ENCODE measurements around the gene ZNF76.

Gene ZNF76

DNA sequence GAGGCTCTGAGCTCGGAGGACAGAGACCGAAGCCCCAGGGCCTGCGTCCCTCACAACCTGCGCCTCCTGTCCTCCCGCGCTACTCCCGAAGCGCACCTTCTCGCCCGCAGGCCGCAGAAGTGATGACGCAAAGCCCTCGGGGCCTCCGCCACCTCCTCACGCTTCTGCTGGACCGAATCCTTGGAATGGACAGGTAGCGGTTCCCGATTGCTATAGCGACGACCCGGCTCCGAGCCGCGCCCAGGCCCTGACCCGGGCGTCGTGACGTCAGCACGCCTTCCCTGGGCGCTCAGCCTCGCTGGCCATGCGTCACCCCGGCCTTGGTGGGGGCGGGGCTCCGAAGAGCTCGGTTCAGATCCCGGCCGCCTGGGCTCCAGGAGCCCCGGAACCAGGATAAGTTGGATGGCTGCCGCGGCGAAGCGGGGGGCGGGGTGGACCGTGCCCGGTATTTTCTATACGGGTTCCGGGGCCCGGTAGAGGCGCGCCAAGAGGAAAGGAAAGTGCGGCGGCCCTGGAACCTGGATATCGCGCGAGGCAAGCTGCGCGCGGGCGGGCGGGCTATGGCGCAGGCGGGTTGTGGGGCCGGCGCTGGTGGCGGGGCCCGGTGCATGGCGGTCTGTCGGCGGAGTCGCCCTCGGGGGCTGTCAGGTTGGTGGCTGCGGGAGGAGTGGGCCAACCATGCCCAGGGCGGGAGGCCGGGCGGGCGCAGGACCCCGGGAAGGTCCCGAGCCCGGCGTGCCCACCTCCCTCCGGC, at the start of gene ZNF76:
ZNF76 (plus strand) TSS at position 542 of the 754 bp plus-strand sequence. CDS start 21,417 bp downstream, outside the sequence.
- FAIRE-seq (peak; percentile 55), DNase-seq (ENCODE audit: low spot score) (peak; percentile 87)

DNA sequence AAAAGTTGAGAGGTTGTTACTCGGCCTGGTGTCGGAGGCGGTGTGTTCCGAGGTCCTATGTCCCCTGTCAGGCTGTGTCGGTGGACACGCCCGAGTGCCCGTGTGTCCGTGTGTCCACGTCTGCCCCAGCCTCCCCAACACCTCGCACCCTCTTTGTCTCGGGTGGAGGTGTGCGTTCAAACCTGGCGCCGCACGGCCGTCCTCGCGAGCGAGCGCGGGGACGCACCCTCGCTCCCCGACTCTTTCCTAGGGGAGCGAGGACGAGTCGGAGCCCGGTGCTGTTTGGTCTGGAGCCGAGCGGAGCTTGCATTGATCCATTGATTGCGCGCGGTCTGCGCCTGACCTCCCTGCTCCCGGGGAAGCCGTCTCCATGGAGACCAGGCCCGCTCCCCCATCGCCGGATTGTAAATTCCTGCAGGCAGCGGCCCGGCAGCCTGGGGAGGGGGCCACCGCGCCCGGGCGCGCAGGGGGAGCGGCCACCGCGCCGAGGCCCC, 46.2 kb upstream of the ZNF76 start:
- FAIRE-seq (no peak), DNase-seq (ENCODE audit: low spot score) (no peak)

DNA sequence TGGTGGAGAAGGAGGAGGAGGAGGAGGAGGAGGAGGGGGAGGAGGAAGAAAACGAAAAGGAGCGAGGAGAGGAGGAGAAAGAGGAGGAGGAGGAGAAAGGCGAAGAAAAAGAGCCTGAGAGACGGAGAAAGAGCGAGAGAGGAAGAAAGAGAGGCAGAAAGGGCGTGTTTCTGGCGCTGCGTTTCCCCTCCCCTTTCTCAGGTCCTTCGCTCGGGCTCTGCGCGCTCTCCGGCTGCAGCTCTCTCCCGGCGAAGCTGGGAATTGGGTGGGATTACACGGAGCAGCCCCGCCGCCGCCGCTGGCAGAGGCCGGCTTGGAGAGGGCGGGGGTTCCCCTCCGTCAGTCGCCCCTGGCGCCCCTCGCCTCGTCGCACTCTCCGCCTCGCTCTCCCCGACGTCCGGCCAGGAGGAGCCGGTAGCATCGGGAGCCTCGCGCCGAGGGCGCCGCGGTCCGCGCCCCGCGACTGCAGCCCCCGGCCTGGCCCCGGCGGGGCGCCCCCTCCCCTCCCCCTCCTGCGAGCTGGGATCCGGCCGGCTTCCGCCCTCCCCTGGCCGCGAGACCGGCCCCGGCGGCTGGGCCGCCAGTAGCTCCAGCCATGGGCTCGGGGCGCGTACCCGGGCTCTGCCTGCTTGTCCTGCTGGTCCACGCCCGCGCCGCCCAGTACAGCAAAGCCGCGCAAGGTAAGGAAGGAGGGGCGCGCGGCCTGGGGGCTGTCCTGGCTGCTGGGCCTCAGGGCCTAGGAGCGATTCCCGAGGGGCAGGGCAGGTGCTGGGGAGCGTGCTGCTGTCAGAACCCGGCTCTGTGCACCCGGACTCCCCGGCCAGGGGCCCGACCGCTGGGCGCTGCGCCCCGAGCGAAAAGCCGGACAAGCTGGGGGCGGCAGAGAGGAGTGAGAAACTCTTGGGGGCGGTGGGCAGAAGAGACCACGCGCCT, 45.4 kb upstream of the ZNF76 start, which contains the start of gene SCUBE3:
SCUBE3 (plus strand) TSS at position 133 of the 933 bp plus-strand sequence; CDS start at position 596, 463 bp downstream.
- no peak for DNase-seq (ENCODE audit: low spot score)

DNA sequence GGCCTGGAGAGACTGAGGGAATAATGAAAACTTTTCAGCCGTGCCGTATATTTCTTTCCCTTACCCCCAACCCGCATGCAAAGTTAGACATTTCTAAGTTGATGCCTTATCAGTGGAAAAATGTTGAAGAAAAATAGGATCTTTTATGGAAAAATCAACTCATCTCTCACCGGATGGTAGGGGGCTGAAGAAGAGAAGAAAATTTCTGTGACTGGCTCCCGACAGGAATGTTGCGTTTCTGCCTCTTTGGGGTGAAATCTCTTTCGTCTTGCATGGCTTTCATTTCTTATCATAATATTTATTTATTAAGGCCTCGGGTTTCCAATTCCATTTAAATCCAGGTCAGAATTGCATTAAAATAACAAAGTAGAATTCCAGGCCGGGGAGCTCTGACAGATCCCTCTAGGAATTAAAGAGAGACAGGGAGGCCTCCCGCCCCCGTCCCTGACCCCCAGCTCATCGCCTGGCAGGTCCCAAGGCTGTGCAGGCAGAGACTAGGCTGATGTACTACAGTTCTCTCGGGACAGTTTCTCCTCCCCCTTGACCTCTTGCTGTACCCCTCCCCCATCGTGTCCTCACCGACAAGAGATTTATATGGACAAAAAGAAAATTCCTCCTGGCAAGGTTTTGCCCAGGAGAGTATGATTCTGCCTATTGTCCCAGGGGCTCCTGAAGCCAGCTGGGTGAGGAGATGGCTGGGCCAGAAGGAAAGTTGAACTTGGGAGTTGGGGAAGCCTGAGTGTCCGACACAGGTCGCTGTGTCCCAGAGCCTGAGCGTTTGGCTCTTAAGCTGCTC, 44.5 kb upstream of the ZNF76 start:
- no peak for FAIRE-seq
- no peak for DNase-seq (ENCODE audit: low spot score)

More for the DNA sequence above, 45.4 kb upstream of the ZNF76 start, which contains the start of gene SCUBE3:
- FAIRE-seq = no peak

DNA sequence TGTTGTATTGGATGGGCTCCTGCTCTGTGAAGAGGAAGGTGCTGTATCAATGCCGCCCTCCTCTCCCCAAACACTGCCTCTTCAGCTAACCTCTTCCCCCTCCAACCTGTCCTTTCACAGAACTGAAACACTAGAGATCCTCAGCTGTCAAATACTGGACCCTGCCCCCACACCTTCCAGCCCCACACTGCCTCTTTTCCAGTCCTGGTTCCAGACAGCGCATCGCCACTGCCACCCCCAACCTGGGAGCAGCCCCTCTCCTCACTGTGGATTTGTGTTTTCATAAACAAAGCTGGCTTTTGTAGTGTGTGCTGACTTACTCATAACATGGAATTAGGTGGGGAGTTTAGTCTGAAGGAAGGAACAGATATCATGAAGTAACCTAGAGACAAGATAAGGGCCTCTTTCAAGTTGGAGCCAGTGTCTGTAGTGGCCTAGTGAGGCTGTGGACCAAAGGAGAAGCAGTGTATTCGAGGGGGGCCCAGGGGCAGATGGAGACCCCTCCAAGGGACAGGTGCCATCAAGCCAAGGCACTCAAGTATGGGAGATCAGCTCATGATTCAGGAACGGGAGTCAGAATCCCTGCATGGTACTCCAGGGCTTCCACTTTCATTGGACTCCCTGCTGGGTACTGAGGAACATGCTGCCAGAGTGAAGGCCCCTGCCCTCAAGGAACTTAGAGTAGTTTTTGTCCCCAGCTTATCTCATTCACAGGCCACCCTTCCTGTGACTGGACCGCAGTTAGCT, 43.7 kb upstream of the ZNF76 start:
- DNase-seq (ENCODE audit: low spot score) = no peak
- FAIRE-seq = no peak

DNA sequence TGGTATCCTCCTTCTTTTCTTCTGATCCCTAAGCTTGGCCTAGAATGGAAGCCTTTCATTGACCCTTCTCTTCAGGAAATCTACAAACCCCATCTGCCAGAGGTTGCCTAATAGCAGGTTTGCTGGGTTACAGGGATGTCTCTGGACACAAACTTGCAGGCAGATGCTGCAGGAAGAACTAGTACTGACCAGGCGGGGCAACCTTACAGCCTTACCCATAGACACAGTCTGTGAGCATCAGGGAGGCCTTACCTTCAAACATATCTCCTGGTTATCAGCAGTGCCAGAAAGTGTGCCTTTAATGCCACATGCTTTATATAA, 43.2 kb upstream of the ZNF76 start:
- DNase-seq (ENCODE audit: low spot score) (no peak), FAIRE-seq (no peak)

DNA sequence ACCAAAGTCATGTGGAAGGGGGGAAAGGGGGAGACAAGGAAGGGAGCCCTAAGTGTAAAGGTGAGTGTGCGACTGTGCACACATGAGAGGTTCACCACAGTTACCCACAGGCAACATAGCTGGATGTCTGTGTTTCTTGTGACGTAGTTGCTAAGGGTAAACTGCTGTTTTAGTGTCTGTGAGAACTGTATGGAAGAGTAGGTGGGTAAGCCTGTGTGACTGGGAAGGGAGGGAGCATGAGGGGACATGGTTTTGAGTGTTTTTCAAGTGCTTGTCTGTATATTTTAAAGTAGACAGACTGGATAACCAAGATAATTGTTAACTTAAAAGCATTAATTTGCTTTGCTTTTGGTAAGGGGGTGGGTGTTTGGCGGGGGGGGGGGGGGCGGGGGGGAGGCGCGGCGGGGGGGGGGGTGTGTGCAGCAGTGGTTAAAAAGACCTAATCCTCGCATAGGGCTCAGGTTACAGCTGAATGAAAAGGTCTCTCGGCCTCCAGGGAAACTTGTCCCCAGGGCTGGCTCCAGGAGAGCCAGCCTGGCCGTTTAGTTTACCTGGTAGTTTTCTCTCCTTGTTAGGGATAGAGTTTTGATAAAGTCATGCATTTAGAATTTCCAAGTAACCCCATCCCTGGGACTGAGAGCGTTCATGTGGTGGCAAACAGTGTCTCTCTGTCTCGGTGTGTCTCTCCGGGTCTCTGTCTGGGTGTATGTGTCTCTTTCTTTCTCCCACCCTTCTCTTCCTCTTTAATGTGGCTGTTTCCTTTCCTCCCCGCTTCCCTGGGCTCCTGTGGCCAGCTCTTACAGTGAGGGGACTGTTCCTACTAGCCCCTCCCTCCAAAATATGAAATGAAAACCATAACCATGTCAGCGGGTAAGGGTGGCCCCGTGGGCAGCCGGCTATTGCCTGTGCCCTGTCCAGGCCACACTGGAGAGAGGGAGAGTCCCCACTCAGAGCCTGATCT, 42.4 kb upstream of the ZNF76 start:
- no peak for DNase-seq (ENCODE audit: low spot score)
- no peak for FAIRE-seq

DNA sequence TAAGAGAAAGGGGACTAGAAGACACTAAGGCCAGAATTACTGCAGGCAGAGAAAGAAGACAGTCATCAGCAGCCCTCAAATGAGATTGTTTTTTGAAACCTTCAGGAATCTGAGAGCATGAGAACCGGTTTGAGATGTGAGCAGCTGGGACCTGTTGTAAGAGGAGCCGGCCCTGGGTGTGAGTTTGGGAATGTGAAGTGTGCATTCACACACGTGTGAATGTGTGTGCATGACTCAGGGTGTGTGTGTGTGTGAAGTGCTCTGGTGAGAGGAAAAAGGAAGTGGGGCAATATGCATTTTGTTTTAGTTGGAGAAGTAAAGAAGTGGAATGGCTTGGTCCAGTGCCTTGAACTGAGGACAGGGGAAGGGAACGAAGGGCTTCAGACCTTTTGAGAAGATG, 41.5 kb upstream of the ZNF76 start:
- FAIRE-seq (no peak), DNase-seq (ENCODE audit: low spot score) (no peak)

DNA sequence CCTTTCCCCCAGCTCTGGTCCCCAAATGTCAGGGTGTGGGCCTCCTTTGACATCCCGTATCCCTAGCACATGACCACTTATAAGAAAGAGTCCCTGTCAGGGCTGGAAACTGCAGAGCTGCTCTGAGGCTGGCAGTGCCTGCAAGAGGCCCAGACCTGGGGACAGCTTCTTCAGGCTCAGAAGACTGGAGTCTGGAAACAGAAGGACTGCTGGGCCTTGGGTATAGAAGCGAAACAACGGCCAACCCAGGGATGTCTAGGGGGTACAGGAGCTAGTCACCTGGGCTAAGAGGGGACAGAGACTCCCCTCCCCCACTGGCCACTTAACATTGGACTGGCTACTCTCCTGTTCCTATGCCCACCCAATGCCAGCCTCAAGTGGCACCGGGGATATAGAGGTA, 41.1 kb upstream of the ZNF76 start:
- no peak for DNase-seq (ENCODE audit: low spot score)
- FAIRE-seq = no peak

DNA sequence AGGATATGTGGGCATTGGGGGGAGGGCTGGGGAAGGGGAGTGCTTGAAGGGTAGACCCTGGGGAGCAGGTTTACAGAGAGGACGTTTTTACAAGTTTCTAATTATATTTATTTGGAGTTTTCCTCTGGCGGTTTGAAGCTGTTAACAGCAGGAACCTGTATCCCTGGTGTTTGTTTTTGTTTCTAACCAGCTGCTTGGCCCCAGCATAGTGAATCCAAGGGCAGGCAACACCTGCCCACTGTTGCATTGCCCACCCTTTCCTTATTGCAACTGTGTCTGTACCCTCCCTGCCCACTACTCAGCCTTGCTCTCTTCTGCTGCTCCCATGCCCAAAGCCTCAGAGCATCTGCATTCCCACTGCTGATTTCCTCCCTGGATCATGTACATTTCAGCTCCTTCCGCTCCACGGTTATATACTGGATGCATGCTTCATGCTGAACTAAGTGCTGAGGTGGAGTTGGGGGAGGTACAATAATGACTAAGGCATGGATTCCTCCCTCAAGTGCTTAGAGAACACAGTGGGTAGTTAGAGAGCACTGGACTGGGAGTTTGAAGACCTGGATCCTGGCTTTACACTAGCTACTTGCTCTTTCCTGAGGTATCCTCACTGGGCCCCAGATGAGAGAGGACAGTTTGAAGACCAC, 39.7 kb upstream of the ZNF76 start:
- FAIRE-seq (no peak), DNase-seq (ENCODE audit: low spot score) (no peak)

DNA sequence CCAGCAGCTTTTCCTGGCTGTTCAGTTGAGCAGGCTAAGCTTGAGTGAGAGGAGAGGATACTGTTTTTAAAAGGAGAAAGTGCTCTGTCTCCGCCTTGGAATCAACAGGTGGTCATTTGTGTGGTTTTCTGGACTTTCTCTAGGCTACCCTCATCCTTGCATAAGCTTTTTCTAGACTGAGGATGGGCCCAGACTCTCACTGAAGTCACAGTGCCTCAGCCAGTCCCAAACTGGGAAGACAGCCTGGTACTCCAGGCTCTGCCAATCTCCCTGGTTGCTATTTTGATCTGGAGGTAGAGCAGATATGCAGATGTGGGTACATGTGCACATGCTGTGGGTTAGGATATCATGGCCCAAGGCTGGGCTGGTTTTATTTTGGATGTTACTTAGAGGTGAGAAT, 38.8 kb upstream of the ZNF76 start:
- DNase-seq (ENCODE audit: low spot score) (no peak), FAIRE-seq (no peak)

DNA sequence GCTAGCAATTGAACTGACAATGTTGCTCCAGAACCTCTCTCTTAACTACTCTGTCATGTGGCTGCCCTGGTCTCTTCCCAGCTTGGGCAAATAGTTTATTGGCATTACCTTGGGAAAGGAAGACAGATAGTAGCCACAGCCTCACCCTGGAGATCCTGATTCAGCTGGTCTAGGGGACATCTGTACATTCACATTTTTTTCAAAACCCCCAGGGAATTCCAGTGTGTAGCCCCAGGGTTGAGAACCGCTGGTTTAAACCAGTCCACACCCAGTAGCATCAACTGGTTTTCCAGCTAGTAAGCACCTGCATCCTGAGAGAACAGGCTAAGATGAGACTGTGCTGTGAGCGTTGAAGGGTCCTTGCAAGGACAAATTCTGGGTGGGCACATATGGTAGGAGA, 36.1 kb upstream of the ZNF76 start:
- FAIRE-seq = no peak
- DNase-seq (ENCODE audit: low spot score) = no peak

DNA sequence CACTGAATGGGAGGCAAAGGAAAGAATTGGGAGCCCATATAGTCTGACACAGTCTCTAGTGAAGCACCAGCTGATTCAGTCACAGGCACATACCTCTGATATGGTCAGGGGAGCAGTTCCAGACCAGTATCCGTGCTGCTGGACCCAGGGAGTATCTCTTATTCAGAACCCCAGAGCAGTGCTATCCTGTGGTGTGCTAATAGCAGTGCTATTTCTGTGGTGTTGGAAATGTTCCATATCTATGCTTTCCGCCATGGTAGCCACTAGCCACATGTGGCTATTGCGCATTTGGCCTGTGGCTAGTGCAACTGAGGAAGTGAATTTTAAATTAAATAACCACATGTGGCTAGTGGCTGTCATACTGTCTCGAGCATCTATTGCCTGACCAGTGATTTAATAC, 34.8 kb upstream of the ZNF76 start:
- DNase-seq (ENCODE audit: low spot score) (no peak), FAIRE-seq (no peak)

DNA sequence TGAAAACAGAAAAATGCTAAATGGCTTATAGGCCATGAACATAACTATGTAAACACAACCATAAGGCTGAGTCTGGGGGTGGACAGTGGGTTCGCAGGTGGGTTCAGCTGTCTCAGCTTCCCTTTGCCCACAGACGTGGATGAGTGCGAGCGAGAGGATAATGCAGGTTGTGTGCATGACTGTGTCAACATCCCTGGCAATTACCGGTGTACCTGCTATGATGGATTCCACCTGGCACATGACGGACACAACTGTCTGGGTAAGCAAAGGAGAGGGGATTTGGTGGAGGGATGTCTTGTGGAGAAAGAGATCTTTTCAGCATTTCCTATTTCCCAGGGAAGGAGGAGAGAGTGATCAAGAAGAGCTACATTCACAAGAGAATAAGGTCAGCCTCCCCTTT, 31.1 kb upstream of the ZNF76 start:
- FAIRE-seq (no peak), DNase-seq (ENCODE audit: low spot score) (no peak)

DNA sequence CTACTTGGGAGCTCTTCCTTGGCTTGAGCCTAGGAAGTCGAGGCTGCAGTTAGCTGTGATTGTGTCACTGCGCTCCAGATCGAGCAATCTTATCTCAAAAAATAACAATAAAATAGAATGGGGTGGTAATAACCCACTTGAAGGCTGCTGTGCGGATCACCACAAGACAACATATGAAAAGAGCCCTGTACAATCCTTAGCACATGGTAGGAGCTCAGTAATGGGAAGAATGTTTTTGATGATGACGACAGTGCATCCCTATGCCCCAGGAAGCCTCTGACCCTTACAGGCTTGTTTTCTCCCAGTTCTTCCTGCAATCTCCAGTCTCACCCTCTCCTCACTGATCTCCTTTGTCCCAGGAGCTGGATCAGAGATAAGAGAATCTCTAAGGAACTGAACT, 30.2 kb upstream of the ZNF76 start:
- no peak for FAIRE-seq
- DNase-seq (ENCODE audit: low spot score) = no peak

DNA sequence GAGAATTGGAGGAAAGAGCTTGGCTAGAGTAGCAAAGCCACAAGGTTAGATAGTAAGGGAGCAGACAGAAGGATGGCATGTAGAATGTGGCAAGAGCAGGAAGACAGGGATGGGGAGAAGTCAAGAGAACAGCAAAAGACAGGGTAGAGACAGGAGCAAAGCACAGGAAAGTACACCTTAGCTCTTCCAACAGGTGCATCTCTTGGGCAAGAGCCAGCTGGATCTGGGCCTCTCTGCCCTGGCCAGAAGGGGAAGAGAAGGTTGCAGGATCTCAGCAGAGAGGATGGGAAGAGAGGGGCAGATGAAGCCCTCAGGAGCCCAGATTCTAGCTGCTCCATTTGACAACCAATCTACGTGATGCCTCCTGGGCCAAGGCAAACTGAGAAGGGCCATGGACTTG, 29.0 kb upstream of the ZNF76 start:
- DNase-seq (ENCODE audit: low spot score) (no peak), FAIRE-seq (no peak)

DNA sequence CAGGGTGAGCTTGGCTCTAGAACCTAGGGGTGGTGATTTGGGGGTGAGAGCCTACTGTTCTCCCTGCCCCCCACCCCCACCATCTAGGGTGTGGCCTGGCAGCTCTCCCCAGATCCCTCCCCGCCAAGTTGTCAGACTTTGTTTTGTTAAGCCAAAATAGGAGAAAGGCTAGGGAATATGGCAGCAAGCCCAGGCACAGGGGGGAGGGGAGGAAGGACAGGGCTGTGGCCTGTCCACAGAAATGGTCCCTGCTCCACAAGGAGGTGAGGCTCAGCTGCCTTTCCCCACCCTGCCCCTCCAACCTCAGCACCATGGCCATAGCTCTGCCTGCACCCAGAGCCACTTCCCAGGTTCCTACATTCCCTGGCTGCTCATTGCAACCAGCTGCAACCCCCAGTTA, 28.6 kb upstream of the ZNF76 start:
- FAIRE-seq (no peak), DNase-seq (ENCODE audit: low spot score) (no peak)

DNA sequence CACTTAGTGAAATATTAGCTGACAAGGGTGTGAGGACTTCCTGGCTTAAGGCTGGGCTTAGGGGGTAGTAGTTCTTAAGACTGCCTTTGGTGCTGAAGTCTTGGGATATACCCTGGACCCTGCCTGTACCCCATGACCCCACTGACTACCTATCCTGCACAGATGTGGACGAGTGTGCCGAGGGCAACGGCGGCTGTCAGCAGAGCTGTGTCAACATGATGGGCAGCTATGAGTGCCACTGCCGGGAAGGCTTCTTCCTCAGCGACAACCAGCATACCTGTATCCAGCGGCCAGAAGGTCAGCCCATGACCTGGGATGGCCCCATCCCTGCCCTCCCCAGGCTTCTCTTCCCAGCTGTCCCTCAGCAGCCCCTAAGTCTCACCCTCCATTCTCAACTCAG, 28.0 kb upstream of the ZNF76 start:
- DNase-seq (ENCODE audit: low spot score) = no peak
- FAIRE-seq = no peak

DNA sequence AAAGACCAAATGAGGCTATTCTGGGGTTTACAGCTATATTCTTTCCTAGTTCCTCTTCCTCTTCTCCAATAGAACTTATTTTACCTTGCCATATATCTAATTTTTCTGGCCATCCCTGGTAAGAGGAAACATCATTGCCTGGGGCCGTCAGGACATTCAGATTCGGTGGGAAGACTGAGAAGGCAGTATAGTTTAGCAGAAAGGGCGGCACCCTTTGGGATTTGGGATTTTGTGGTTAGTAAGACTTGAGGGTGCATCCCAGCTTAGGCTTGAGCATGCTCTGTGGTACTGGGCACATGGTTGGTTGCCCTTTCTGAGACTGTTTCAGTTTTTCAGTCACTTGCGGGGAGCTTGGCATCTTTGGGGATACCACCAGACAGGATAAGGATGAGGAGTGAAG, 24.6 kb upstream of the ZNF76 start:
- FAIRE-seq (no peak), DNase-seq (ENCODE audit: low spot score) (no peak)
